Kidney capillary endothelial cell (primary cell): ENCODE results near the gene COG3.
A peak's percentile ranks its signal among the peaks of the same experiment; 100 is the strongest.

ENCODE experiments used
- DNase-seq: peaks from one replicate; pipeline ENCODE4 v3.0.0-alpha.2; 2018; ENCODE audit warnings: low spot score

COG3 gene

GRCh38 chr13:45545686-45546409 lies 81.1 kb downstream of the COG3 start:
- DNase-seq: no peak

GRCh38 chr13:45546410-45546765 lies 81.6 kb downstream of the COG3 start:
- DNase-seq: no peak

- no peak for DNase-seq
Measured at GRCh38 chr13:45548281-45548680, 83.5 kb downstream of the COG3 start.

- DNase-seq: no peak
Measured at GRCh38 chr13:45554604-45555109, 89.9 kb downstream of the COG3 start.

- peak; percentile 37 for DNase-seq
Measured at GRCh38 chr13:45564133-45564776, 99.5 kb downstream of the COG3 start.

- no peak for DNase-seq
Measured at GRCh38 chr13:45565331-45565730, 100.6 kb downstream of the COG3 start.

GRCh38 chr13:45575146-45575829 lies 110.5 kb downstream of the COG3 start:
- no peak for DNase-seq

GRCh38 chr13:45575830-45576180 lies 111.1 kb downstream of the COG3 start:
- no peak for DNase-seq

- no peak for DNase-seq
Measured at GRCh38 chr13:45576466-45576865, 111.7 kb downstream of the COG3 start.

GRCh38 chr13:45582408-45583076 lies 117.8 kb downstream of the COG3 start:
- no peak for DNase-seq

GRCh38 chr13:45584816-45585215 lies 120.1 kb downstream of the COG3 start:
- DNase-seq: no peak
